22Rv1 (cell line): ENCODE results near the gene DSCAM.
"Not testable (repeated sequence)": the region's sequence is repeated elsewhere in the genome, so short reads cannot be mapped to it uniquely, and the experiment has no call there.

Experiments used
- H3K27ac ChIP-seq: fragments of 450-650 bp; 2 replicates; pipeline ENCODE4 v1.5.1; 2017
- CTCF ChIP-seq: fragments of 450-650 bp; IDR thresholded peaks from 2 replicates; pipeline ENCODE4 v1.5.1; 2017; ENCODE audit warnings: mild to moderate bottlenecking
- ZFX ChIP-seq: fragments of 450-650 bp; IDR thresholded peaks from 2 replicates; pipeline ENCODE4 v1.6.1; 2017; ENCODE audit warnings: antibody characterized with exemption, borderline replicate concordance

The DSCAM gene

GRCh38 chr21:40331804-40332203 is 515.2 kb downstream of the DSCAM start:
- TF ChIP-seq ZFX (no peak), CTCF (no peak)
- H3K27ac ChIP-seq: no peak overlapping the region

- no peak overlapping the region for H3K27ac ChIP-seq
- no peak for TF ChIP-seq ZFX
Observed at GRCh38 chr21:40331172-40331571, 515.8 kb downstream of the DSCAM start.

GRCh38 chr21:40324389-40324788 is 522.6 kb downstream of the DSCAM start:
- H3K27ac ChIP-seq: no peak overlapping the region
- TF ChIP-seq CTCF (no peak), ZFX (no peak)

GRCh38 chr21:40320718-40321117 is 526.2 kb downstream of the DSCAM start:
- H3K27ac ChIP-seq: not testable (repeated sequence)

GRCh38 chr21:40318371-40318770 is 528.6 kb downstream of the DSCAM start:
- TF ChIP-seq ZFX: no peak
- no peak for TF ChIP-seq CTCF
- no peak overlapping the region for H3K27ac ChIP-seq

GRCh38 chr21:40316104-40316503 is 530.9 kb downstream of the DSCAM start:
- no peak overlapping the region for H3K27ac ChIP-seq
- TF ChIP-seq CTCF: no peak

GRCh38 chr21:40315626-40316025 is 531.3 kb downstream of the DSCAM start:
- TF ChIP-seq ZFX: no peak
- TF ChIP-seq CTCF: no peak
- H3K27ac ChIP-seq: no peak overlapping the region

GRCh38 chr21:40313260-40313659 is 533.7 kb downstream of the DSCAM start:
- H3K27ac ChIP-seq: no peak overlapping the region
- TF ChIP-seq CTCF (no peak), ZFX (no peak)

GRCh38 chr21:40300300-40300699 is 546.7 kb downstream of the DSCAM start:
- TF ChIP-seq CTCF: no peak
- no peak for TF ChIP-seq ZFX

More at GRCh38 chr21:40300300-40300699, 546.7 kb downstream of the DSCAM start:
- no peak overlapping the region for H3K27ac ChIP-seq
